Keratinocyte (primary cell): Measurements from ENCODE around the gene RTN4R. TPM values are rescaled to one million over a fixed set of nuclear protein-coding genes. Genes with fewer than 3 reads are reported as not detected.
A peak's percentile ranks its signal among the peaks of the same experiment; 100 is the strongest.
"Not testable (repeated sequence)": the region's sequence is repeated elsewhere in the genome, so short reads cannot be mapped to it uniquely, and the experiment has no call there.

Experiments
- DNase-seq: peaks from one replicate; pipeline ENCODE4 v3.0.0-alpha.2; 2011; ENCODE audit warnings: low read depth, missing footprints, low spot score
- FAIRE-seq: peaks from 2 replicates; lab custom pipeline; 2011; peaks lifted over from hg19 to GRCh38; lab: Jason Lieb, UNC
- H2AFZ ChIP-seq: 2 replicates; pipeline ENCODE4 v1.6.0; 2012; ENCODE audit warnings: low read length, control low read depth, inconsistent platforms; ENCODE audit not compliant: control insufficient read depth
- H3K27ac ChIP-seq: 2 replicates; pipeline ENCODE4 v1.5.1; 2011; ENCODE audit warnings: low read length; ENCODE audit not compliant: control insufficient read depth, insufficient read depth
- H3K27me3 ChIP-seq: 3 replicates; pipeline ENCODE4 v1.6.0; 2011; ENCODE audit warnings: low read length; ENCODE audit not compliant: control insufficient read depth, insufficient read depth; ENCODE audit errors: extremely low read depth
- H3K36me3 ChIP-seq, 2 experiments: 2 replicates in 1 of 2; 3 replicates in 1 of 2; pipeline ENCODE4 v1.5.1; 2011; ENCODE audit warnings: low read length in 2 of 2, mild to moderate bottlenecking in 1 of 2; ENCODE audit not compliant: control insufficient read depth in 2 of 2, insufficient read depth in 2 of 2; ENCODE audit errors: extremely low read depth in 1 of 2
- H3K4me1 ChIP-seq: 3 replicates; pipeline ENCODE4 v1.5.1; 2011; ENCODE audit warnings: low read length; ENCODE audit not compliant: control insufficient read depth, insufficient read depth; ENCODE audit errors: extremely low read depth
- H3K4me2 ChIP-seq: 3 replicates; pipeline ENCODE4 v1.6.0; 2011; ENCODE audit warnings: low read depth, low read length; ENCODE audit not compliant: control insufficient read depth, insufficient read depth; ENCODE audit errors: extremely low read depth
- H3K4me3 ChIP-seq, 3 experiments: fragments of 200-600 bp in 1 of 3; sonication (generic) in 1 of 3; 2 replicates in 2 of 3; 3 replicates in 1 of 3; pipeline ENCODE4 v1.5.1; 2011 to 2016; ENCODE audit warnings: low read length in 3 of 3, mild to moderate bottlenecking in 3 of 3, control low read depth in 2 of 3, inconsistent platforms in 1 of 3, low read depth in 1 of 3, mixed read lengths in 1 of 3, mixed run types in 1 of 3, moderate library complexity in 1 of 3; ENCODE audit not compliant: control insufficient read depth in 2 of 3, insufficient read depth in 2 of 3; ENCODE audit errors: extremely low read depth in 1 of 3
- H3K79me2 ChIP-seq: 2 replicates; pipeline ENCODE4 v1.6.0; 2012; ENCODE audit warnings: low read length; ENCODE audit not compliant: control insufficient read depth, insufficient read depth
- H3K9ac ChIP-seq: 3 replicates; pipeline ENCODE4 v1.6.0; 2011; ENCODE audit warnings: low read length; ENCODE audit not compliant: control insufficient read depth, insufficient read depth; ENCODE audit errors: extremely low read depth
- H3K9me1 ChIP-seq: 3 replicates; pipeline ENCODE4 v1.6.0; 2011; ENCODE audit warnings: low read length; ENCODE audit not compliant: control insufficient read depth, insufficient read depth; ENCODE audit errors: extremely low read depth
- H3K9me3 ChIP-seq: 2 replicates; pipeline ENCODE4 v1.5.1; 2012; ENCODE audit warnings: low read depth, low read length; ENCODE audit not compliant: control insufficient read depth
- H4K20me1 ChIP-seq: 3 replicates; pipeline ENCODE4 v1.6.0; 2011; ENCODE audit warnings: low read length; ENCODE audit not compliant: control insufficient read depth, insufficient read depth; ENCODE audit errors: extremely low read depth
- CTCF ChIP-seq, 3 experiments: IDR thresholded peaks in 1 of 3; conservative IDR thresholded peaks in 1 of 3; optimal IDR thresholded peaks in 1 of 3; 2 replicates in 2 of 3; 3 replicates in 1 of 3; pipeline versions ENCODE3 to v1.5.1; 2011; ENCODE audit warnings: low read length in 3 of 3, mild to moderate bottlenecking in 3 of 3, moderate library complexity in 2 of 3, control low read depth in 1 of 3, inconsistent platforms in 1 of 3; ENCODE audit not compliant: insufficient read depth in 2 of 3; ENCODE audit errors: extremely low read depth in 1 of 3
- EZH2 ChIP-seq: IDR thresholded peaks from one replicate; pipeline ENCODE4 v1.6.1; 2012; ENCODE audit warnings: inconsistent platforms, mild to moderate bottlenecking, low read length, moderate library complexity
- dilution Hi-C: fragments of 300-500 bp; cut with MboI; formaldehyde crosslinking; loops from one replicate; pipeline ENCODE4 v1.7.0; 2020; ENCODE audit warnings: low sequenced_read_pairs; ENCODE audit not compliant: extremely low pct_ligation_motif_present
- polyA plus RNA-seq, 5 experiments: library from polyadenylated mRNA; depleted of rRNA in 3 of 5; stranded (reverse) in 3 of 5; stranded (forward) in 1 of 5; unstranded in 1 of 5; fragments of >200 nt; gene quantifications; 1 replicate in 1 of 5; 2 replicates in 3 of 5; 3 replicates in 1 of 5; pipeline versions ENCODE4 v1.2.1 to v1.2.3, GENCODE V29; 2011 to 2012; ENCODE audit warnings: missing spikeins in 2 of 5, low read depth in 1 of 5, low replicate concordance in 1 of 5

Gene RTN4R
- polyA plus RNA-seq, 1 donor (not counting 4 experiments of a cell fraction or from before 2014, with no cell fraction given): 2.5 TPM

- Histone ChIP-seq H3K9ac (no peak overlapping the region), H3K4me2 (no peak overlapping the region), H3K9me1 (no peaks in the 10 kb centered on the region), H2AFZ (no peak overlapping the region), H3K36me3 (no peaks in the 10 kb centered on the region), H4K20me1 (no peaks in the 10 kb centered on the region), H3K79me2 (no peaks in the 10 kb centered on the region), H3K9me3 (no peaks in the 10 kb centered on the region), H3K27me3 (peaks cover 6% of the 10 kb centered on the region), H3K27ac (no peak overlapping the region), H3K4me1 (peaks cover 11% of the 10 kb centered on the region), H3K4me3 (no peak overlapping the region)
- dilution Hi-C loops: no loop called here
- TF ChIP-seq EZH2 (no peak), CTCF (optimal IDR thresholded peaks at IDR 0.05 in 1 of 3, IDR thresholded peaks at IDR 0.05 in 1 of 3, conservative IDR thresholded peaks at IDR 0.05 in 1 of 3; ENCODE audit: extremely low read depth in 1 of 3, insufficient read depth in 2 of 3, low read length in 3 of 3) (no peak)
- FAIRE-seq (no peak), DNase-seq (no peak)
Measured at GRCh38 chr22:20305894-20306645, 38.0 kb upstream of the RTN4R start.

DNA sequence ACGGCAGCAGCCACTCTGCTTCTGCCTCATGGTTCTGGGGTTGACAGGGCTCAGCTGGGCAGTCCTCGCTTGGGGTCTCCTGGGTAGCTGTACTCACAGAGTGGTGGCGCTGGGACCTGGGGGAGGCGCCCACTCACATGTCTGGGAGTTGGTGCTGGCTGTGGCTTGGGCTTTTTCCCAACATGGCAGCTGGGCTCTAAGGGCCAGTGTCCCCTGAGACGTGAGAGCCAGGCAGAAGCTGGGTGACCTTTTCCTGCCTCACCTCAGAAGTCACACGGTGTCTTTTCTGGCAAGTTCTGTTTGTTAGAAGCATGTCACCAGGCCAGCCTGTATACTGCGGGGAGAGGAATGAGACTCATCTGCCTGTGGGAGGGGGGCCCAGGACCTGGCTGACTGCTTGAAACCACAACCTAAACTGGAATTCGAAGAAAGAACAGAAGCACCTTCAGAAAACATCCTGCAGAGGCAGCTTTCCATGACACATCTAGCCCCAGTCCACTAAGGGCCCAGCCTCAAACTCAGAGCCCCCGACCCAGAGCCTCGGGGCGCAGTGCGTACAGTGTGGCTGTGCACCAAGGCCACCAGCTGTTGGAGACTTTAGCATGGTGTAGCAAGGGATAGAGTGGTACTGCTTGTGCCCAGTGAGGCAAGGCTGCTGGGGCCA lies 37.2 kb upstream of the RTN4R start:
- H3K79me2 ChIP-seq, DNase-seq, dilution Hi-C loops, H2AFZ ChIP-seq, H3K4me2 ChIP-seq, H3K9ac ChIP-seq, H3K9me1 ChIP-seq, H4K20me1 ChIP-seq, H3K27ac ChIP-seq, H3K36me3 ChIP-seq, H3K4me3 ChIP-seq, H3K9me3 ChIP-seq: not testable (repeated sequence)
- peaks cover 11% of the 10 kb centered on the region for H3K4me1 ChIP-seq
- peak; percentile 53 for FAIRE-seq
- peaks cover 11% of the 10 kb centered on the region for H3K27me3 ChIP-seq
